Inflammatory macrophage treated with lipopolysaccharide for 1 hour (primary cell): ENCODE measurements around the gene PRPF8.
"Not testable (repeated sequence)": the region's sequence is repeated elsewhere in the genome, so short reads cannot be mapped to it uniquely, and the experiment has no call there.

Experiments
- DNase-seq, 2 donors: peaks; one replicate each; pipeline ENCODE4 v3.0.0-alpha.2; 2020 to 2022

Gene PRPF8

DNA sequence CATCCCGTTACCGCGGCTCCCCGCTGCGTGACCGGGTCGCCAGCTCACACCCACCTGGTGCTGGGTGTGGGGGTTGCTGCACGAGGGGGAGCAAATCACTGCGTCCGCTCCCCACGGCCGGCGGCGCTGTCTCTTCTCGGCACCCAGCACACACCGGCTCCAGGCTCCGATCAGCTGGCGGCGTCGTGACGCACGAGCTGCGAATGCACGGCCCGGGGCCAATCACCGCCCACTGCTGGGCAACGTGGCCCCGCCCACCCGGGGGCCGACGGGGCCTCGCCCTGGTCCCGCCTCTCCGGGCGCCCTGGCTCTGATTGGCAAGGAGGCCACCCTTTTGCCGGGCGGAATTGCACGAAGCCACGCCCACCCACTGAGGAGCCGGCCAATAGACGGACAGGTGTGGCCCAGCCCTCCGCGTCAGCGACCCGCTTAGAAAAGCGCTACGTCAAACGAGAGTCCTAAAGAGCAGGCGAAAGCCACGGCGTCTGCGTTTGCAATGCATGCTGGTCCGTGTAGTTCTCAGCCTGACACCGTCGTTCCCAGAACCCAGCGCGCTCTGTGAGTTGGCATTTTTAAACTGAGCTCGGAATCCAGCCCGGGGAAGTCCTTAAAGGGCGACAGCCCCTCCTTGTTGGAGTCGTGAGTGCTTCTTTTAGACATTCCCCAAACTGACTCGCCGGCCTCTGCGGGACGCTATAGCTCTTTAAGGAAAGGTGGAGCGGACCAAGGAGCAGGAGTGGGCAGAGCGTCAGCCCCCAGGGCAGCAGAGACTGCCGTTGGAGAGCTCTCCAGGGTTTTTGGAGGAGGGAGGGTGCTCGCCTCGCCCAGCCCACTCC, 31.6 kb upstream of the PRPF8 start:
- peak; percentile 99 to 100 for DNase-seq

DNA sequence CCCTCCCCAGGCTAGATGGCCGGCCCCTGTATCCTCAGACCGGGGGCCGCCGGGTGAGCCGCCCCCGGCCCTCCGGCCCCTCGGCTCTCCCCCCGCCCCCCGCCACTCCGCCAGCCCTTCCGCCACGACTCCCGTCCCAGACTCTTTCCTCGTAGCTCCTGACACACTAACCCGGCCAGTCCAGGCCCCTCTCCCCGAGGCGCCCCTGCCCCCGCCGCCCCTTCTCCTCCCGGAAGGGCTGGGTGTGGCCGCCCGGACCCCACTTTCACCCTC, 31.1 kb upstream of the PRPF8 start:
- DNase-seq, result no peak

DNA sequence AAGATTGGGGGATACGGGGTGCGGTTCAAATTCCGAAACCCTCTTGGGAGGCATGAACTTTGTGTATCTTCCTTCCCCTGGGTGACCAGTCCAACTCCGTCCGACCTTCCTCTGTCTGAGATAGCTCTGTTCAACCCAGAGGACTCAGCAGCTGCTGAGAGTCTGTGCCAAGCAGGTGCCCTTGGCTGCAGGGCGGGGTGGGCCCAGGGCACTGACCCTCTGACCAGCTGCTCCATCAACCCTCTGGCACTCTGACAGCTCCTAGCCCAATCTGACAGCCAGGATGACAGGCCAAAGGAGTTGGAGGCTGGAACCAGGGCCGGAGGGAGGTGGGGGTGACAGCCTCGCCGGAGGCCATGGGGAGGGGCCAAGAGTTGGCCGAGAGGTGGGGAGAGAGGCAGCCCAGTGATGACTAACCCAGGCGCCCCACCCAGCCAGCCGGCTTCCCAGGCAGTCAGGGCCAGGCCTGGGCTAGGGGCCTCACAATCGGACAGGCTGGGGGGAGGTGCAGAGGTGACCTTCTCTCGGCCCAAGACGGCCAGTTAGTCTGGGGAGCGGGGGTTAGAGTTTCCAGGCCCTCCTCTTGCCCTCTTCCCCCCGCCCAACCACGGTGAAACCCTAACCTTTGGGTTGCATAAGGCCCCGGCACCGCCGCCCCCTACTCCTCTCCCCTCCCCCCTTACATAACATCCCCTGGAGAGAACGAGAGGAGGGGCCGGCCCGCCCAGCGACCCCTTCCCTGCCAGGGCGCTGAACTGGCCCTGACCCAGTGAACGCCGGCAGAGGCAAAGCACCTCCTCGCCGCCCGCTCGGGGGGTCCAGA, 30.5 kb upstream of the PRPF8 start:
- DNase-seq, result peak; percentile 65 to 71

DNA sequence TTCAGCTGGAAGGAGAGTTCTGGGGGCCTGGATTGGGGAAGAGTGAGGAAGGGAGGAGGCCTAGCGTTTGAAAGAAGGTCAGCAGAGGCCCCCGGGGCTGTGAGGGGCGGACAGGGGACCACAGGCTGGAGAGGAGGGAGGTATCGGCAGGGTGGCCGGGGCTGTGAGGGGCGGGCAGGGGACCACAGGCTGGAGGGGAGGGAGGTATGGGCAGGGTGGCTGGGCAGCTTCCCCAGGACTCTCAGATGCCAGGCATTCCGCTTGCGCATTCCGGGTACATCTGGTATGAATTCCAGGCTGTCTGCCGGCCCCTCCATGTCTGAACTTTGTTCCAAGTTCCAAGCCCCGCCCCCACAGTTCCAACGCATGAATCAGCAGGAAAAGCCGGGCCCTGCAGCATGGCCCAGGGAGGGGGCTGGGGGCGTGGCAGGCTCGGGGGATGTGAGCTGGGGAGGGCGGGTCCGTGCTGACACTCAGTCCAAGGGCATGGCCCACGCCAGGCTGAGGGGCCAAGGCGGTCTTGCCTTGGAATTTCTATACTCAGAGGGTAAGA, 29.8 kb upstream of the PRPF8 start:
- DNase-seq, result peak; percentile 75 to 89

DNA sequence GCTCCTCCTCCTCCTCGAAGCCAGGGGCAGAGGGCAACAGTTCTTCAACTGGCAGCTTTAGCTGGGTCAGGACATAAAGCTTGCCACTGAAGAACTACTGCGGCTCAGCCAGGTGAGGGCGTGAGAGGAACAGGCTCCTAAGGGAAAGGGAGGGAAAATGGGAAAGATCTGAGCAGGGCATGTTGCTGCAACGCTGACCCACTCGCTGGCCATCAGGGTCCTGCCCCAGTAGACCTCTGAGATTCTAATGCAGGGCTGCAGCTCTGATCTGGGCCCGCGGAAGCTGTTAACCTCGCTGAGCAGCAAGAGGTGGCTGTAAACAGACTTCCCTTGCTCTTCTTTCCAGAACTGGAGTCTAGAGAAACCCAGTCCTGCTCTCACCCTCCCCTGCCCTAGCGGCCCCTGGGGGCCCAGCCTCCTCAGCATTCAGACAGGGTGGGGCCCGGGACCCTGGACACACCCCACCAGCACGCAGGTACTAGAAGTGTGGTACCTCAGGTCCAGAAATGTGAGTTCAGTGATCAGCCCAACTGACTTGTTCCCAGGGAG, 29.3 kb upstream of the PRPF8 start:
- no peak for DNase-seq

DNA sequence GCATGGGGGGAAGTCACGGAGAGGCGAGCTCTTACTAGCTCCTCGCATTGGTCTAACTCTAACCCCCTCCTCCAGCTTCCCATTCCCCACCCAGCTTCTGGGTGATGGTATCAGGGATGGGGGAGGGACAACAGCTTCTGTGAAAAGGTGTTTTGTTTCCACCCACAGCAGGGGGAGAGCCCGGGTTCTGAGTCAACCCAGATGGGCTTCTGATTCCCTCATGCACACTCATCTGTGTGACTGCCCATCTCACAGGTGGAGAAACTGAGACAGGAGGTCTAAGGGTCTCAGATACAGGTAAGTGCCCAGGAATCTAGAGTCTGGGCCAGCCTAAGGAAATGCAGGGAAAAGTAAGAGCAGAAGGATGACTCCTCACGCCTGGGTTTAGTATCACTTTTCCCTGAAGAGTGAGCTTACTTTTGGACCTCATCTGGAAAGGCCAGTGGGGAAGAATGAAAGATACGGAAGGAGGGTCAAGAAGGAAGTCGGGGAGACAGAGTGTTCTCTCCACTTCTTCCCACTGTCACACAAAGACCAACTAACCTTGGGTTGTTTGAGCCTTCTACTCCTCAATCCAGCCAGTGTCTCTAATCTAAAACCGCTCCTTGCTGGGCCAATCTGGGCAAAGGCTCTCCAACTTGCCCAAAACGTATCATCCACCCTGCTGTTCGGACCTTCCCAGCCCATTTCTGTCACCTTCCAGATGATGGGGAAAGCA, 28.7 kb upstream of the PRPF8 start:
- DNase-seq, result no peak

DNA sequence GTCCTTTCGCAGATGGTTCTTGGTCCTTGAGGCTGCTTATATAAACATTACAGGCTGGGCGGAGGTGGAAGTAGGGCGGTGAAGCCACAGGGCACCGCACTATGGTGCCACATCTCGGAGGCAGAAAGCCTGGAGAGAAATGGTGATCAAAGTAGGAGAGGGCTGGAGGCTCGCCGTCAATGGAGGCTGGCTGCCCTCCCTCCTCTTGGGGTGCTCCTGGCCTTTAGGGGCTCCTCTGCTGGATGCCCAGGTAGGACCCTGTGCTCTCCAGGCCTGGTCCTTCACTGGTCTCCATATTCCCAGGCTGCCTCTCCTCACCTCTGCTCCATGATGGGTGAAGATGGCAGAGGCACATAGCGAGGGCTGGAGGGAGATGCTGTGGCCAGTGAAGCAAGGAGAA, 27.6 kb upstream of the PRPF8 start:
- DNase-seq, result no peak

DNA sequence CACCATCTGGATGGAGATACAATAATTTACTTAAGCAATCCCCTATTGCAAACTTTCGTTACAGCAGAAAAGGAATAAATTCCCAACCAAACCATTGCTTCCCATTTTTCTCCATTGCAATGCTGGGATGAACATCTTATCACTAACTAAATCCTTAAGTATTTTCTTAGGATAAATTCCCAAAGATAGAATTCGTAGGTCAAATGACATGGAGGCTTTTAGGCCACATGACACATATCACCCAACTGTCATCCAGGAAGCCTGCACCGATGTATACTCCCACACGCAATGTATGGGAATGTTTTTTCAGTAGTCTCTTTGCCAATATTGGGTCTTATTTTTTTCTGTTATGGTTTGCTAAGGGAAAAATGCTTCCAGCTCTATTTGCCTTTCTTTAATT, 27.1 kb upstream of the PRPF8 start:
- no peak for DNase-seq

DNA sequence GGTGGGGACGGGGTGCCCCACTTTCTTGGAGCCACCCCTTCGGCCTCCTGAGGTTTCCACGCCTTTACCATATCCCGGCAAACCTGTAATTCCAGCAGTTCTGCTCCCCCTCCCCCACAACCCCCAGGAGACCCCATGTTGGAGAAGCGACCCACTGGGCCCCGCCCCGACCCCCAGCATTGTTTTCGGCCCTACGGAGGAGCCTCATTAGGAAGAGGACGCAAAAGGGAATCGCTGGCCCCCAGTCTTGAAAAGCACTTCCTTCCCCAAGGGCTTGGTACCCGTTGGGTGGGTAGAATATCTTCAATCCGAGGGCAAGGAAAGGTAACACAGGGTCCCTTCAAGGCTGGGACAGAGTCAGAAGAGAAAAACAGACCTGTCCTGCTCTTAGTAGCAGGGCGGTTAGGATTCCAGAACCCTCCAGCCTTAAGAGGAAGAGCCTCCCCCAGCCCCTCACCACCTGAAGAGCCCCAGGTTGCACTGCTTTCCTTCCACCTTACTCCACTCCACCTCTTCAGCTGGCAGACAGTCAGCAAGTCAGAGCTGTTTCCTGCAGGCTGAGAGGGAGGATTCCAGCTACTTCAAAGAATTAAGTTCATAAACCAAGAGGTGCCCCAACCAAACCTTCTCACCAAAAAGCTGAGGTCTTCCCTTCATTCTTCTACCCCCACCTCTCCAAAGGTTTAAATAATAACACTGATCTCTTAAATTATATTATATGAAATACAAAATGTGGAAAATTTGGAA, 26.3 kb upstream of the PRPF8 start:
- no peak for DNase-seq

DNA sequence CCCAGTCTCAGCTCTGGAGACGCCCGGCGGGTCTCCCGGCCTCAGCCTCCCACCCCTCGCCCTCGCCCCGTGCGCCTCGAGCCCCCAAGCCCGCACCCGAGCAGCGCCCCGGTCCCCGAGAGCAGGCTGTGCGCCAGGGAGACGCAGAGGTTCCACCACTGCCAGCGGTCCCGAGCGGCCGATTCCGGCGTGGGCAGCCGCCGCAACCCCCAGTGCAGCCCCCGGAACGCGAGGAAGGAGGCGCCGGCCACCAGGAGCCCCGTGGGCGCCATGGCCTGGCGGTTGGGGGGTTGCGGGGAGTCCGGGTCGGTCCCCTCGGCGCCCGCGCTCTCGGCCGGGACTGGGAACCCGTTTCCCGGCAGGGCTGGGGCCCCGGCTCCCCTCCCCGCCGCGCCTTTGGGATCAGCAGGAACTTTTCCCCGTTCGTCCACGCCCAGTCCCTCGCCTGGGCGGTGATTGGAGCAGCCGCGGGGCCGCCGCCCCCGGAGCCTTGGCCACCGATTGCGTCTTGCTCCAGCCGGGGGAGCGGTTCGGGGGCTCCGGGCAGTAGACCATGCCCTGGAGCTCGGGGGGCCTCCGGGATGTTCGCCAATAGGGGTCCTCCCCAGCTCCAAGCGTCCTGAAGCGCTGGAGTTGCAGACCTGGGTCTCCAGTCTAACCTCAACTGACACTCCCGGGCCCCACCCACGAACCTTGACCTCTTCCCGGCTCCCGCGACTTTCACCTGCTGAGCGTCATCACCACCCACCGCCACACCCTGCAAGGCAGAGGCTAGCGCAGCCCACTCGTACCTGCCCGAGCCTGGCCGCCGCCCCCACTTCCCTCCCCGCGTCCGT, 25.5 kb upstream of the PRPF8 start, which contains the start of gene TLCD2:
Gene TLCD2 (minus strand): TSS at position 407 of the 836 bp plus-strand sequence. CDS start 135 bp downstream, at position 272.
- DNase-seq, result peak; percentile 45 to 49

DNA sequence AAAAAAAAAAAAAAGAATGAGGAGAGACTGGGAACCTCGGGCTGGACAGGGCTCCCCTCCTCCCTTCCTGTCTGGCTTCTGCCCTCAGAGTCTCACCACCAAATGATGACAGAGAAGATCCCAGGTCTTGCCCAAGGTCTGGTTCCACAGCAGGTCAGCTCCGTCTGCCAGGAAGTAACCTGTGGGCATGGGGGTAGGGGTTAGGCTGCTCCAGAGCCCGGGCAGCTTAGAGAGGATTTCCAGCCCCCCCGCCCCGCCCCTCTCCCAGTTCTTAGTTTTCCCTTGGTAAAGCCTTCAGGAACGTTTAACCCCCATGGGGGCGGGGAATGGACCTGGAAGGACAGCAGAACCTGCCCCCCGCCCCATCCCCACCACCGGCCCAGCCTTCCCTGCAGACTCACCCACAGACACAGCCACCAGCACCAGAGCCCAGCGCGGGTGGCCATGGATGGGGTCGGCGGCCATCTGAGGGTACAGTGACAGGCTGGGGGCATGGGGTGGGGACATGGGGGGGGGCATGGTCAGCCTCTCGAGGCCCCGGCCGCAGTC, 24.8 kb upstream of the PRPF8 start:
- DNase-seq, result peak in 1 of 2 donors; percentile 39

DNA sequence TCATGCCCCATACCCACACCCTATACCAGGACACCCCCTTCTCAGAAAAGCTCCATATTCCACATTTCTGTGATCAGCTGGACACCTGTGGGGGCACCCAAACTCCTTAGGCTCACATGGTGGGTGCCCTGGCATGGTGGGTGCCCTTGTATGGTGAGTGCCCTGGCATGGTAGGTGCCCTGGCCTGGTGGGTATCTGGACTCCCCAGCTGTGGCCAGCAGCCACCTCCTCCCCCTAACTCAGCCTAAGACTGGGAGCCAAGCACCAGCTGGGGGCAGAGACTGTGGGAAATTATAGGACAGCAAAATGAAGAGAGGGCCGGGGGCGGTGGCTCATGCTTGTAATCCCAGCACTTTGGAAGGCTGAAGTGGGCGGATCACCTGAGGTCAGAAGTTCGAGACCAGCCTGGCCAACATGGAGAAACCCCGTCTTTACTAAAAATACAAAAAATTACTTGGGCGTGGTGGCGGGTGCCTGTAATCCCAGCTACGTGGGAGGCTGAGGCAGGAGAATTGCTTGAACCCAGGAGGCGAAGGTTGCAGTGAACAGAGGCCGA, 24.2 kb upstream of the PRPF8 start:
- not testable (repeated sequence) for DNase-seq

DNA sequence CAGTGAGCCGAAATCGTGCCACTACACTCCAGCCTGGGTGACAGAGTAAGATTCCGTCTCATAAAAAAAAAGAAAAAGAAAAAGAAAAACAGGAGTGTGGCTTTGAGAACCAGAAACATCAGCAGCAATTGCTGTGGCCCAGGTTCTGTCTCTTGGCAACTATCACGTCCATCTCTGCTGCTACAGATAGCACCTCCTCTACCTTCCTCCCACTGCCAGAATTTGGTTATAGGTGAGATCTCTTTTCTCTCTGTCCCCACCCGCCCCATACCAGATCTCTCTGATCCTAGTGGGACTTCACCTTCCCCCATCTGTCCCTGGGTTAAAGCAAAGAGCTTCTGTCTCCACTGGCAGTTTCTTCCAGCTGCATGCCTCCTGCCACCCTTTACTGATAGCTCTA, 22.4 kb upstream of the PRPF8 start:
- no peak for DNase-seq

DNA sequence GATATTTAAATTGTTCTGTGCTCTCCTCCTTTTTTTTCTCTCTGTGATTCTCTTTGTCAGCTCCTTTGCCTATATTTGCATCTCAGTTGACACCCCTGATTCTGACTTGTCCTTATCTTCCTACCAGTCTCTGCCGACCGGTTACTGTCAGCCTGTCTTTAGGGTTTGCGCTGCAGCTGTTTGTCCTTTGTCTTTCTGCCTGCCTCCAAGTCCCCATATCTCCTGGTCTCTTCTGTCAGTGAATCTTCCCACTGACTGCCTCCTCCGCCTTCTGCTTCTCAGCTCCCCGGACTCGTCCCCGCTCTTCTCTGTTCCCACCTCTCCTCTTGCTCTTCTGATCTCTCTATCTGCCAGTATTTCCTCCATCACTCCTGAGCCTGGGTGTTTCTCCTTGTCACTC, 20.3 kb upstream of the PRPF8 start:
- no peak for DNase-seq

DNA sequence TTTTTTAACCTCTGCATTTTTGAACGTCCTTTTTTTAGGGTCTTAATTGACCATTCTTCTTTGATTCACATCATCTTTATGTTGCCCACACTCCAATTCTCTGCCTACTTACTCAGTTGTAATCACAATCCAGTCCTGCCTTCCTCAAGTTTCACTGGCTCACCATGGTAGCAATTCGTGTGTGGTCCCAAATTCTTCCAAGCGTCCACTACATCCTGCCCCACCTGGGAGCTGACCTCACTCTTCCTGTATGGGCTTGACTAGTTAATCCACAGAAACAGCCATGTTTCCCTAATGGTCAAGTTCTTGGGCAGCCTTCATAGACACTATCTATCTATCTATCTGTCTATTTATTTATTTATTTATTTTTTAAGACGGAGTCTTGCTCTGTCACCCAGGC, 18.4 kb upstream of the PRPF8 start:
- no peak for DNase-seq

DNA sequence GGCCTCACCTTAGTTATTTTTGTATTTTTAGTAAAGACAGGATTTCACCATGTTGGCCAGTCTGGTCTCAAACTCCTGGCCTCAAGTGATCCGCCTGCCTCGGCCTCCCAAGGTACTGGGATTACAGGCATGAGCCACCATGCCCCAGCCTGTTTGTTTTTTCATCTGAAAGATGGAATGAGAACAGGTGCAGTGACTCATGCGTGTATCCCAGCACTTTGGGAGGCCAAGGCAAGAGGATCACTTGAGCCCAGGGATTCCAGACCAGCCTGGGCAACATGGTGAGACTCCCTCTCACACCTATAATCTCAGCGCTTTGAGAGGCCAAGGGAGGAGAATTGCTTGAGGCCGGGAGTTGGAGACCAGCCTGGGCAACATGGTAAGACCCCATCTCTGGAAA, 15.2 kb upstream of the PRPF8 start:
- not testable (repeated sequence) for DNase-seq

DNA sequence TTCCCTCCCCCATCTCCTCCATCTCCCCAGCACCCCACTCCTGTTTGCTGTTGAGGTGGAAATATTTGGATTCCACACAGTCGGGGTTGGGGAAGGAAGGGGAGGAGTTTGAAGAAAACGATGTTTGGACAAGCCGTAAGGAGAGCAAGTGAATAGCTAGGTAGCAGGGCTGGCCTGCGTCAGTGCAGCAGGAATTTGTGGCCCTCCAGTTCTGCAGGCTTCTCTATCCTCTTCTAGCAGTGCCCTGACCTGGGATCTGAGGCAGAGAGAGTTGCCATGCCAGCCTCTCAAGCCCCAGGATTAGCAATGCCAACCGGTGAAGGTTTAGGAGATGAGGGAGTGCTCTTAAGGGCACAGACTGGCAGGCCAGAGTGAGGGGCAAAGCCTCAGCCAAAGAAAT, 13.0 kb upstream of the PRPF8 start:
- DNase-seq, result no peak

DNA sequence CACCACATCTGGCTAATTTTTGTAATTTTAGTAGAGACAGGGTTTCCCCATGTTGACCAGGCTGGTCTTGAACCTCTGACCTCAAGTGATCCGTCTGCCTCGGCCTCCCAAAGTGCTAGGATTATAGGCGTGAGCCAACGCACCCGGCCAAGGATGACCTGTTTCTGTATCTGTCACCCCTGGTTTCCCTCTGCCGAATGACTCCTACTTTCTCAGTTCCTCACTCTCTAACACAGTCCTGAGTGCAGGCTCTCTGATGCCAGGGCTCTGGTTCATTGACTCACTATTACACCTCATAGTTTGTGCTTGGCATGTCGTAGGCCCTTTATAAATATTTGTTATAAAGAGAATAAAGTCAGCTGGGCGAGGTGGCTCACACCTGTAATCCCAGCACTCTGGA, 10.7 kb upstream of the PRPF8 start:
- DNase-seq, result no peak

DNA sequence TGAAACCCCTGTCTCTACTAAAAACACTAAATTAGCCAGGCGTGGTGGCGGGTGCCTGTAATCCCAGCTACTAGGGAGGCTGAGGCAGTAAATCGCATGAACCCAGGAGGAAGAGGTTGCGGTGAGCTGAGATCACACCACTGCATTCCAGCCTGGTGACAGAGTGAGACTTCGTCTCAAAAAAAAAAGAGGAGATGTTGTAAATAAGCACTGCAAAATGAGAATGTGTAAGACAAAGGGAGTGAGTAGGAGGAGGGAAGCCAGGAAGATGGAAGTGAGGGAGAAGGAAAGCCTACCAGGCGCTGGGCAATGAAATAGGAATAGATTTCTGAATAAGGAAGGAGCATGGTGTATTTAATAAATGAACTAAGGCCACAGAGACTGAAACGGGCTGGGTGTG, 8.7 kb upstream of the PRPF8 start:
- DNase-seq, result no peak

DNA sequence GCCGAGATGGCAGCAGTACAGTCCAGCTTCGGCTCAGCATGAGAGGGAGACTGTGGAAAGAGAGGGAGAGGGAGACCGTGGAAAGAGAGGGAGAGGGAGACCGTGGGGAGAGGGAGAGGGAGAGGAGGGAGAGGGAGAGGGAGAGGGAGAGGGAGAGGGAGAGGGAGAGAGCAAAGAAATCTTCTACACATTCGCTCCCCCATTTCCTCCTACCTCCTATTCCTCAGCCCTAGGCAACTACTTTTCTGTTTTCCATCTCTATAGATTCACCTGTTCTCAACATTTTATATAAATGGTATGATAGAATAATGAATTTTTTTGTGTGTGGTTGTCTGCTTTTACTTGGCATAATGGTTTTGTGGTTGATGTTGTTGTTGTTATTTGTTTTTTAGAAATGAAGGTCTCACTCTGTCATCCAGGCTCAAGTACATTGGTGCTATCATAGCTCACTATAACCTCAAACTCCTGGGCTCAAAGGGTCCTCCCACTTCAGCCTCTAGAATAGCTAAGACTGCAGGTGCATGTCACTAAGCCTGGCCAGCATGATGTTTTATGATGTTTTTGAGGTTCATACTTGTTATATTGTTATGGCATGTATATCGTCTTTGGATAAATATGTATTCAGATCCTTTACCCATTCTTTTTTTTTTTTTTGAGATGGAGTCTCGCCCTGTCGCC, 6.0 kb upstream of the PRPF8 start:
- no peak for DNase-seq
